Naive thymus-derived CD4-positive, alpha-beta T cell (primary cell): ENCODE results near the gene DGKI. TPM values are rescaled to one million over a fixed set of nuclear protein-coding genes. Genes with fewer than 3 reads are reported as not detected.
A peak's percentile ranks its signal among the peaks of the same experiment; 100 is the strongest.

ENCODE experiments used
- ATAC-seq: fragments of 150-1000 bp; cut with Tn5 transposase; 2 replicates; pipeline ENCODE4 v1.10.0; 2021; ENCODE audit warnings: mild to moderate bottlenecking, moderate library complexity
- CTCF ChIA-PET: fragments of 350-600 bp; sonication (Branson Sonifier 250); formaldehyde crosslinking; loops from one replicate; lab custom pipeline; 2021; ENCODE audit warnings: antibody characterized with exemption; lab: Charles Lee
- POLR2A ChIA-PET: fragments of 350-600 bp; sonication (Branson Sonifier 250); formaldehyde crosslinking; loops from one replicate; lab custom pipeline; 2021; ENCODE audit warnings: antibody characterized with exemption, inconsistent platforms; lab: Charles Lee
- DNase-seq, 9 donors: peaks; one replicate each; pipeline versions ENCODE4 v3.0.0 to v3.0.0-alpha.2; 2020 to 2022; ENCODE audit warnings: mixed read lengths in 1 of 9
- H3K27ac ChIP-seq: one replicate; pipeline ENCODE4 v1.7.0; 2013; ENCODE audit warnings: mild to moderate bottlenecking, low read depth, low read length, moderate library complexity
- H3K27me3 ChIP-seq, 2 donors: one replicate each; pipeline ENCODE4 v1.7.0; 2013; ENCODE audit warnings: low read length in 2 of 2, mild to moderate bottlenecking in 2 of 2, moderate library complexity in 2 of 2; ENCODE audit not compliant: control insufficient read depth in 2 of 2, insufficient read depth in 2 of 2
- H3K36me3 ChIP-seq, 3 experiments: 1 replicate in 2 of 3; 2 replicates in 1 of 3; pipeline ENCODE4 v1.7.0; 2013; ENCODE audit warnings: low read length in 3 of 3, mild to moderate bottlenecking in 3 of 3, moderate library complexity in 1 of 3; ENCODE audit not compliant: insufficient read depth in 3 of 3, control insufficient read depth in 2 of 3
- H3K4me1 ChIP-seq, 2 donors: one replicate each; pipeline ENCODE4 v1.7.0; 2013; ENCODE audit warnings: low read length in 2 of 2, mild to moderate bottlenecking in 2 of 2, moderate library complexity in 1 of 2; ENCODE audit not compliant: control insufficient read depth in 2 of 2, insufficient read depth in 2 of 2
- H3K4me3 ChIP-seq: 2 replicates; pipeline ENCODE4 v1.7.0; 2013; ENCODE audit warnings: mild to moderate bottlenecking, low read length
- H3K9me3 ChIP-seq, 3 experiments: 1 replicate in 2 of 3; 2 replicates in 1 of 3; pipeline ENCODE4 v1.7.0; 2013; ENCODE audit warnings: low read length in 3 of 3; ENCODE audit not compliant: control insufficient read depth in 2 of 3
- H3K27ac Mint-ChIP-seq, 9 donors: one replicate each; pipeline ENCODE4 v1.8.0; 2020 to 2022; ENCODE audit warnings: mixed read lengths in 9 of 9, mild to moderate bottlenecking in 8 of 9, moderate library complexity in 5 of 9, inconsistent platforms in 2 of 9
- H3K27me3 Mint-ChIP-seq, 5 donors: one replicate each; pipeline ENCODE4 v1.8.0; 2021 to 2022; ENCODE audit warnings: mixed read lengths in 5 of 5, mild to moderate bottlenecking in 1 of 5
- H3K36me3 Mint-ChIP-seq, 5 donors: one replicate each; pipeline ENCODE4 v1.8.0; 2020 to 2022; ENCODE audit warnings: mixed read lengths in 5 of 5, mild to moderate bottlenecking in 3 of 5, inconsistent platforms in 1 of 5
- H3K4me1 Mint-ChIP-seq, 7 donors: one replicate each; pipeline ENCODE4 v1.8.0; 2020 to 2022; ENCODE audit warnings: mixed read lengths in 7 of 7, mild to moderate bottlenecking in 3 of 7, inconsistent platforms in 1 of 7
- H3K4me3 Mint-ChIP-seq, 10 donors: one replicate each; pipeline ENCODE4 v1.8.0; 2020 to 2022; ENCODE audit warnings: mild to moderate bottlenecking in 10 of 10, mixed read lengths in 10 of 10, moderate library complexity in 6 of 10, inconsistent platforms in 2 of 10
- H3K9me3 Mint-ChIP-seq, 11 donors: one replicate each; pipeline ENCODE4 v1.8.0; 2020 to 2022; ENCODE audit warnings: mixed read lengths in 11 of 11, mild to moderate bottlenecking in 4 of 11, inconsistent platforms in 1 of 11, moderate library complexity in 1 of 11
- intact Hi-C, 2 donors: fragments of 100-400 bp; cut with micrococcal nuclease; formaldehyde crosslinking; loops; one replicate each; pipeline ENCODE4 v1.15.1; 2023
- polyA plus RNA-seq, 2 donors: library from polyadenylated mRNA; unstranded; fragments of 300-500 nt; fragmentation: Illumina TruSeq; gene quantifications; one replicate each; pipeline ENCODE4 v1.2.3, GENCODE V29; 2021
- total RNA-seq, 6 experiments: library from RNA in 5 of 6; stranded (reverse) in 5 of 6; gene quantifications; 1 replicate in 5 of 6; 2 replicates in 1 of 6; pipeline ENCODE4 v1.2.3 and lab custom pipeline; 2021 to 2026

Gene DGKI
- total and polyA plus RNA-seq, 7 experiments from 2014 or later, result 1.3 TPM; not detected in 6

DNA sequence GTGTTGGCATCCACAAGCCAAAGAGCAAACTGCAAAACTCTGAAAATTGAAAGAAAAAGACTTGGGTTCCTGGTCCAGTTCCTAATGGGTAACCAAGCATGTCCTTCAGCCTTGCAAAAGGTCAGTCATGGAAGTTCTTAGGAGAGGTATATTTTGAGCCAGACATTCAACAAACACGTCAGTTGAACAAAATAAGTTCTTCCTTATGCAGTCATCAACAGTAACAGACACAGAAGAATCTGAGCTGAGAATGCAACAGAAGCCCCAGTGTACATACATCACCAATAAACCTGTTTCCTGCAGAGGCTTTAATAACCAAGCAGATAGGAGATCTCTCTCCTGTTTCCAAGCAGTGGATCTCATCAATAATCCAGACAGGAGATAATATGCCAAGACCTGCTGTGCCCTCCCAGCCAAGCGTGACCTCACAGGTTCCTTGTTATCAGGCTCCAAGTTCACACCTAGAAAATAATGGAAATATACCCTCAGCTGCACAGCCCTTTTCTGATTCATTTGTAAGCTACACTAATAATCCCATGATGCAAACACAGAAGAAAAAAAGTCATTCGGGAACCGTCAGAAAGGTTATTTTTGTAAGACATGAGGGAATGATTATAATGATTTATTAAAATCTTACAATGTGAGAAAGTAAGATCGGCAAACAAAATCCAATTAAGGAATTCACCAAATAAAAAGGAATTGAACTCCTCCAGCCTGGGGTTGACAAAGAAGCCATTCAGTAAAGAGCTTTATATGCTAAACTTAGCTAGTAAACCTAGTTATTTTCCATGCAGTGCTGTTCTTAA lies 90.7 kb downstream of the DGKI start:
- Histone ChIP-seq H3K27ac (no peak overlapping the region), H3K4me3 (no peak overlapping the region), H3K9me3 (no peaks in the 10 kb centered on the region), H3K27me3 (no peaks in the 10 kb centered on the region), H3K36me3 (no peaks in the 10 kb centered on the region), H3K4me1 (no peaks in the 10 kb centered on the region)
- no peak overlapping the region for H3K27ac Mint-ChIP-seq
- H3K4me3 Mint-ChIP-seq, result no peak overlapping the region
- CTCF ChIA-PET, result no interaction called here
- H3K27me3 Mint-ChIP-seq, result peaks cover 2 to 26% (median 19%) of the 10 kb centered on the region in 5 donors
- H3K9me3 Mint-ChIP-seq, result peaks cover 0 to 5% (median 0%) of the 10 kb centered on the region in 11 donors
- ATAC-seq, result no peak
- DNase-seq, result no peak
- intact Hi-C loops, result no loop called here
- H3K36me3 Mint-ChIP-seq, result no peaks in the 10 kb centered on the region
- no peaks in the 10 kb centered on the region for H3K4me1 Mint-ChIP-seq
- POLR2A ChIA-PET, result no interaction called here

DNA sequence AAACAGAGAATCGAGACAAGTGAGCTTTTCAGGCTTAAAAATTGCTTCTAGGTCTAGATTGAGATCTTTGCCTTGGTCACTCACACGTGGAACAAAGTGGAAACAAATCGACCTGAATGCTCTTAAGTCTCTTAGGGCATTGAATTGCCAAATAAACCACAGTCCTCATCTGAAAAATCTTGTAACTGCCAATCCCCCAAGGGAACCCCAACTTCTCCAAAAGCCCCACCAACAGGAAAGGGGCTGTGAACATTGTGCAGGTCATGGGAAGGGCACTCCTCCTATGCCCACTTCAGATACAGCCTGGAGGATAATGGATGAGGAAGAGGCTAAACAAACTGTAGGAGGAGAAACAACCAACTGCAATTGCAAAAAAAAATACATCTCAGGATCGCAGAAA lies 91.3 kb downstream of the DGKI start:
- no peak overlapping the region for H3K4me3 ChIP-seq
- H3K4me1 Mint-ChIP-seq, result no peaks in the 10 kb centered on the region
- no peak for ATAC-seq
- no peak overlapping the region for H3K27ac Mint-ChIP-seq
- H3K27me3 Mint-ChIP-seq, result peaks cover 2 to 28% (median 17%) of the 10 kb centered on the region in 5 donors
- H3K9me3 Mint-ChIP-seq, result peaks cover 0 to 2% (median 0%) of the 10 kb centered on the region in 11 donors
- H3K4me3 Mint-ChIP-seq, result no peak overlapping the region
- no peaks in the 10 kb centered on the region for H3K36me3 ChIP-seq
- intact Hi-C loops, result no loop called here
- DNase-seq, result no peak
- ChIA-PET POLR2A (no interaction called here), CTCF (no interaction called here)
- H3K4me1 ChIP-seq, result no peaks in the 10 kb centered on the region
- no peak overlapping the region for H3K27ac ChIP-seq
- no peaks in the 10 kb centered on the region for H3K27me3 ChIP-seq
- no peaks in the 10 kb centered on the region for H3K36me3 Mint-ChIP-seq
- H3K9me3 ChIP-seq, result no peaks in the 10 kb centered on the region

DNA sequence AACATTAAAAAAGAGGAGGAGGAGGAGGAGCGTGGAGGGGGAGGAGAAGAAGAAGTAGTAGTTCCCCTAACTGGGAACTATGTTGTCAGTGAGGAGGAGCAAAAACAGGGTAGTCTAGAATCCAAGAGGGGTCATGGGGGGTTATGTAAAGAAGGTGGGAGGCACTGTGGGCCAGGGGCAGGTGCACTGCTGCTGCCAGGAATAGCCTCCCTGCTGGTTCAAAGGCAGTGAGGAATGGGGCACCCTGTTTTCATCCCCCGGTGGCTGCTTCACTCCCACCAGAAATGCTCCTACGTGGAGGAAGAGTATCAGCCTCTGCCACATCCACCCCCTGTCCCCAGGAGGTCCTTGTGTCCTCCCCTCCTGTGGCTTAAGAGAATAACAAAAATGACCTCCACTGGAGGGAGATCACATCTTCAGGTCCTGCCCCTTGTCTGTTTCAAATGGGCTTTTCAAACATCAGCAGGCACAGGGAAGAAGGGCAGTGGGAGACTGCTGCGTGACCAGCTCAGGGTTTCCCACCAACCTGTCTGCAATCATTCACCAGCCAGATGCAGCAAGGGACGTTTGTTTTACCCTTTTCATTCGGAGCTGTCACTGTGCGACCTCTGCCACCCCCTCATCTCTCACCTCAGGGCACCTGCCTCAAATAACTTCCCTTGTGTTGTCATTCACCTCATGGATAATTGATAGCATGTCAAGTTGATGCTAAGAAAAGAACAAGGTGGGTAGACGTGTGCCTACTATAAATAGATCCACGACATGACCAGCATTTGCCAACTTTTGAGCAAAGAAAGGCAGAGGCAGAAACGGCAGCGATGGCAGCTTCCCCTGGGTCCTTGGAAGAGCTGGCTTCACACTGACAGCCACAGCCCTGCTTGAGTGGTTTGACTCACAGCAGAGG lies 92.6 kb downstream of the DGKI start:
- Histone ChIP-seq H3K4me1 (no peaks in the 10 kb centered on the region), H3K36me3 (no peaks in the 10 kb centered on the region), H3K9me3 (no peaks in the 10 kb centered on the region), H3K27ac (no peak overlapping the region), H3K27me3 (no peaks in the 10 kb centered on the region), H3K4me3 (no peak overlapping the region)
- peak; percentile 16 for ATAC-seq
- peaks cover 2 to 41% (median 26%) of the 10 kb centered on the region in 5 donors for H3K27me3 Mint-ChIP-seq
- H3K36me3 Mint-ChIP-seq, result no peaks in the 10 kb centered on the region
- H3K9me3 Mint-ChIP-seq, result peaks cover 0 to 2% (median 0%) of the 10 kb centered on the region in 11 donors
- ChIA-PET CTCF (no interaction called here), POLR2A (no interaction called here)
- H3K4me3 Mint-ChIP-seq, result no peak overlapping the region
- intact Hi-C loops, result no loop called here
- peaks cover 0 to 1% (median 0%) of the 10 kb centered on the region in 7 donors for H3K4me1 Mint-ChIP-seq
- DNase-seq, result no peak
- H3K27ac Mint-ChIP-seq, result no peak overlapping the region

DNA sequence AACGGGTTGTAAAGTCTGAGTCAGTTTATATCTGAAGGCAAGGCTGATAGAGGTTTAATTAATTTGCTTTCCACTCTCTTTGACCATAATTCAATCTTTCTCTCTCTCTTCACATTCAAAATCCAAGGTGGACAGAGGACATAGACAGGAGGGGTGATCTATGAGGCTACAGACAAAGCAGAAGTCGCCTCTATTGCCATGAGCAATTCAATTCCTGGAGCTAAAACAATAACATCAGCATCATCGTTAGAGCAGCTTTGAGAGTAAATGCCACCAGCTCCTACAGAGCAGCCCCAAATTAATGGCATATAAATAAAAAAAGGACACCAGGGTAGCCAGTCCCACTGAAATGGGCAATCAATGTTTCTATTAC lies 93.2 kb downstream of the DGKI start:
- intact Hi-C loops, result no loop called here
- H3K27me3 Mint-ChIP-seq, result peaks cover 2 to 42% (median 27%) of the 10 kb centered on the region in 5 donors
- DNase-seq (no peak), ATAC-seq (no peak)
- H3K27ac ChIP-seq, result no peak overlapping the region
- POLR2A ChIA-PET, result no interaction called here
- H3K9me3 ChIP-seq, result no peaks in the 10 kb centered on the region
- no peaks in the 10 kb centered on the region for H3K27me3 ChIP-seq
- H3K27ac Mint-ChIP-seq, result no peak overlapping the region
- no peaks in the 10 kb centered on the region for H3K36me3 Mint-ChIP-seq
- peaks cover 0 to 2% (median 0%) of the 10 kb centered on the region in 11 donors for H3K9me3 Mint-ChIP-seq
- no peak overlapping the region for H3K4me3 Mint-ChIP-seq
- peaks cover 0 to 2% (median 0%) of the 10 kb centered on the region in 7 donors for H3K4me1 Mint-ChIP-seq
- no peaks in the 10 kb centered on the region for H3K36me3 ChIP-seq
- H3K4me1 ChIP-seq, result no peaks in the 10 kb centered on the region
- H3K4me3 ChIP-seq, result no peak overlapping the region
- CTCF ChIA-PET, result no interaction called here

DNA sequence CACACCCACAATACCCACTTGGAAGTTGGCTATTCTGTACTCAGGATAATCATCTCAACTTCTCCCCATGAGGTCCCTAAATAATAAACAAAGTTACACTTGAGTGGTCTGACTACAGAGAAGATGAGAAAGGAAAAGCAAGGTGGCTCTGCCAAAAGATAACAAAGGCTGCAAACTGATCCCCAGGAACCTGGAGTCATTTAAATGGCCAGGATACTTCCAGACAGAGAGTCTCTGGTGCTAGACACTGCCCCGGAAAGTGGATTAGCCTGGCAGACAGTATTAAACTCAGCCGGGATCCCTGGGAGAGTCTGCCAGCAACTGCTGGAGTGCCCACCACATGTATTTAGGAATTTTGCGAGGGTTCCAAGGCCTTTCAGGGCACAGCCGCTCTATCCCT lies 93.7 kb downstream of the DGKI start:
- ATAC-seq, result no peak
- no peak for DNase-seq
- Mint-ChIP-seq H3K9me3 (peaks cover 0 to 2% (median 0%) of the 10 kb centered on the region in 11 donors), H3K36me3 (no peaks in the 10 kb centered on the region), H3K4me3 (no peak overlapping the region), H3K4me1 (peaks cover 0 to 2% (median 0%) of the 10 kb centered on the region in 7 donors), H3K27ac (no peak overlapping the region), H3K27me3 (peaks cover 2 to 42% (median 27%) of the 10 kb centered on the region in 5 donors)
- intact Hi-C loops, result no loop called here
- Histone ChIP-seq H3K27ac (no peak overlapping the region), H3K27me3 (peaks cover 0 to under 1% of the 10 kb centered on the region in 2 donors), H3K9me3 (no peaks in the 10 kb centered on the region), H3K36me3 (no peaks in the 10 kb centered on the region), H3K4me1 (no peaks in the 10 kb centered on the region), H3K4me3 (no peak overlapping the region)
- ChIA-PET CTCF (no interaction called here), POLR2A (no interaction called here)

DNA sequence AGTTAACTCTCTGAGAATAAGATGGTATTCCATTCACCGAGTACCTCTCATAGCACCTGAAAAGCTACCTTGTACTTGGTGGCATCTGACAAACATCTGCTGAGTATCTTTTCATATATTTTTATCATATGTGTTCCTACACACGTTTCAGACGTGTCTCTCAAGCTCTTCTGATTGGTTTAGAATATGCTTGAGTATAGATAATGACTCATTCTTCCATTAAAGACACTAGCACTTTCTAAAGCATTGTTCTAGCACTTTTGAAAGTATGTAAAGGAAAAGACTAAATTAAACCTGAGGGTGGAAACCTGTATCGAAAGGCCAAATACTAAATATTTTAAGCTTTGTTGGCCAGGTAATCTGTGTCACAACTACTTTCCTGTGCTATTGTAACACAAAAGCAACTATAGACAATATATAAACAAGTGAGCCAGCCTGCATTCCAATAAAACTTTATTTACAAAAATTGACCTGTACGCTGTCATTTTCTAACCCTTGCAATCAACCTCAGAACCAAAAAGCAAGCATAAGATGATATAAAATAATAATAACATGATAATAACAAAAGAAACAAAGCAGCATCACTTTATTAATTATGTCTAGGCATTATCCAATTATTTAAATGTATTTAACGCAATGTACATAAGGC lies 95.3 kb downstream of the DGKI start:
- Histone ChIP-seq H3K9me3 (no peaks in the 10 kb centered on the region), H3K36me3 (no peaks in the 10 kb centered on the region), H3K27me3 (peaks cover 0 to 3% of the 10 kb centered on the region in 2 donors), H3K27ac (no peak overlapping the region), H3K4me1 (no peaks in the 10 kb centered on the region), H3K4me3 (no peak overlapping the region)
- no peaks in the 10 kb centered on the region for H3K36me3 Mint-ChIP-seq
- ATAC-seq (no peak), DNase-seq (no peak)
- intact Hi-C loops, result no loop called here
- ChIA-PET CTCF (no interaction called here), POLR2A (no interaction called here)
- H3K9me3 Mint-ChIP-seq, result peaks cover 0 to 2% (median 0%) of the 10 kb centered on the region in 11 donors
- peaks cover 0 to 2% (median 0%) of the 10 kb centered on the region in 7 donors for H3K4me1 Mint-ChIP-seq
- no peak overlapping the region for H3K4me3 Mint-ChIP-seq
- peaks cover 0 to 35% (median 26%) of the 10 kb centered on the region in 5 donors for H3K27me3 Mint-ChIP-seq
- no peak overlapping the region for H3K27ac Mint-ChIP-seq
